T-helper 1 cell treated with Interleukin-12 subunit alpha and Interleukin-12 subunit beta and Interleukin-4 antibody, amounts not matched to agents 30 ng/mL and 1 ng/mL, for 36 hours (primary cell): ENCODE data around the gene DNAI2. TPM values are rescaled to one million over a fixed set of nuclear protein-coding genes. Genes with fewer than 3 reads are reported as not detected.

Source experiments
- intact Hi-C: fragments of 100-400 bp; cut with micrococcal nuclease; formaldehyde crosslinking; loops from one replicate; pipeline ENCODE4 v1.15.1; 2024
- total RNA-seq: library from RNA; stranded (reverse); gene quantifications from 2 replicates; pipeline ENCODE4 v1.2.3, GENCODE V29; 2022

DNAI2 gene
- total RNA-seq, 1 donor from 2014 or later = 0.69 TPM

- intact Hi-C loops = no loop called here
Measured at GRCh38 chr17:74303305-74303704, 29.3 kb downstream of the DNAI2 start.

- intact Hi-C loops = no loop called here
Measured at GRCh38 chr17:74304184-74304583, 30.1 kb downstream of the DNAI2 start.

- intact Hi-C loops = loop anchor here (1.0 kb wide), 1 partner anchor 150 kb away; no protein-coding TSS in a partner anchor
Measured at GRCh38 chr17:74305865-74306654, 32.0 kb downstream of the DNAI2 start.

GRCh38 chr17:74307984-74308773, 34.1 kb downstream of the DNAI2 start:
- intact Hi-C loops = no loop called here

GRCh38 chr17:74309902-74310301, 35.9 kb downstream of the DNAI2 start:
- intact Hi-C loops = no loop called here

GRCh38 chr17:74314877-74315276, 40.8 kb downstream of the DNAI2 start:
- intact Hi-C loops = no loop called here

- intact Hi-C loops = no loop called here
Measured at GRCh38 chr17:74316220-74316619, 42.2 kb downstream of the DNAI2 start.

- intact Hi-C loops = no loop called here
Measured at GRCh38 chr17:74317071-74317470, 43.0 kb downstream of the DNAI2 start.

- intact Hi-C loops = no loop called here
Measured at GRCh38 chr17:74318391-74318790, 44.4 kb downstream of the DNAI2 start.

GRCh38 chr17:74324521-74324920, 50.5 kb downstream of the DNAI2 start:
- intact Hi-C loops = no loop called here

- intact Hi-C loops = no loop called here
Measured at GRCh38 chr17:74325376-74325742, 51.3 kb downstream of the DNAI2 start.

GRCh38 chr17:74325743-74326379, 51.8 kb downstream of the DNAI2 start, which contains the start of gene KIF19:
Gene KIF19, plus strand, starts transcription at chr17:74326226. Its CDS starts 124 bp downstream, at chr17:74326350.
- intact Hi-C loops = no loop called here

- intact Hi-C loops = no loop called here
Measured at GRCh38 chr17:74326506-74326905, 52.5 kb downstream of the DNAI2 start.

GRCh38 chr17:74328487-74328886, 54.5 kb downstream of the DNAI2 start:
- intact Hi-C loops = no loop called here

- intact Hi-C loops = no loop called here
Measured at GRCh38 chr17:74329378-74329777, 55.3 kb downstream of the DNAI2 start.

- intact Hi-C loops = no loop called here
Measured at GRCh38 chr17:74330446-74330845, 56.4 kb downstream of the DNAI2 start.

- intact Hi-C loops = no loop called here
Measured at GRCh38 chr17:74332017-74332650, 58.1 kb downstream of the DNAI2 start.

- intact Hi-C loops = no loop called here
Measured at GRCh38 chr17:74332763-74333283, 58.8 kb downstream of the DNAI2 start.

- intact Hi-C loops = no loop called here
Measured at GRCh38 chr17:74334393-74335039, 60.5 kb downstream of the DNAI2 start.

GRCh38 chr17:74335529-74336062, 61.6 kb downstream of the DNAI2 start:
- intact Hi-C loops = no loop called here
